Ascending aorta (tissue), 2 donors: ENCODE measurements around the gene INPP5D. TPM values are rescaled to one million over a fixed set of nuclear protein-coding genes. Genes with fewer than 3 reads are reported as not detected.
A peak's percentile ranks its signal among the peaks of the same experiment; 100 is the strongest.

Experiments used
- DNase-seq, 2 donors: peaks; one replicate each; pipeline ENCODE4 v3.0.0-alpha.2; 2019; ENCODE audit warnings: low spot score in 2 of 2
- H3K27ac ChIP-seq, 2 donors: fragments of 200-600 bp; sonication (generic); one replicate each; pipeline ENCODE4 v1.5.1; 2016 to 2017; ENCODE audit warnings: mild to moderate bottlenecking in 1 of 2
- H3K27me3 ChIP-seq: fragments of 200-600 bp; sonication (generic); one replicate; pipeline ENCODE4 v1.5.1; 2017
- H3K36me3 ChIP-seq, 2 donors: fragments of 200-600 bp; sonication (generic); one replicate each; pipeline ENCODE4 v1.5.1; 2016
- H3K4me1 ChIP-seq, 2 donors: fragments of 200-600 bp; sonication (generic); one replicate each; pipeline ENCODE4 v1.5.1; 2016 to 2017; ENCODE audit warnings: mild to moderate bottlenecking in 1 of 2
- H3K4me3 ChIP-seq, 2 donors: fragments of 200-600 bp; sonication (generic); one replicate each; pipeline ENCODE4 v1.5.1; 2016 to 2017; ENCODE audit warnings: mild to moderate bottlenecking in 1 of 2
- H3K9me3 ChIP-seq, 2 donors: fragments of 200-600 bp; sonication (generic); one replicate each; pipeline ENCODE4 v1.5.1; 2016
- CTCF ChIP-seq, 3 experiments: fragments of 200-600 bp in 2 of 3; fragments of 450-650 bp in 1 of 3; sonication (generic) in 2 of 3; IDR thresholded peaks; one replicate each; pipeline ENCODE4 v1.5.1; 2016 to 2019; ENCODE audit warnings: antibody characterized with exemption in 3 of 3, mild to moderate bottlenecking in 1 of 3, moderate library complexity in 1 of 3
- intact Hi-C: fragments of 100-400 bp; cut with DNase I; formaldehyde crosslinking; loops from one replicate; pipeline ENCODE4 v1.15.1; 2023
- total RNA-seq: library from RNA; depleted of rRNA; stranded (reverse); fragments of >200 nt; gene quantifications from one replicate; pipeline ENCODE4 v1.1.0, GENCODE V29; 2016

The INPP5D gene
- total RNA-seq, 1 donor from 2014 or later = 21.7 TPM

GRCh38 chr2:233079473-233079877 is 19.3 kb downstream of the INPP5D start:
- peak overlapping the region in 1 of 2 donors; percentile 6 for H3K27ac ChIP-seq

GRCh38 chr2:233079953-233080835 is 20.1 kb downstream of the INPP5D start:
- Histone ChIP-seq H3K36me3 (no peaks in the 10 kb centered on the region), H3K27ac (no peak overlapping the region), H3K4me1 (no peaks in the 10 kb centered on the region), H3K4me3 (no peak overlapping the region), H3K9me3 (no peaks in the 10 kb centered on the region), H3K27me3 (no peaks in the 10 kb centered on the region)
- no peak for TF ChIP-seq CTCF (IDR thresholded peaks at IDR 0.05)
- peak in 1 of 2 donors; percentile 54 for DNase-seq
- intact Hi-C loops = no loop called here

More at GRCh38 chr2:233079473-233079877, 19.3 kb downstream of the INPP5D start:
- H3K27me3 ChIP-seq = no peaks in the 10 kb centered on the region
- TF ChIP-seq CTCF (IDR thresholded peaks at IDR 0.05) = no peak
- H3K4me3 ChIP-seq = no peak overlapping the region
- intact Hi-C loops = no loop called here
- no peaks in the 10 kb centered on the region for H3K4me1 ChIP-seq
- no peaks in the 10 kb centered on the region for H3K36me3 ChIP-seq
- DNase-seq = peak in 1 of 2 donors; percentile 63
- H3K9me3 ChIP-seq = no peaks in the 10 kb centered on the region

GRCh38 chr2:233080836-233081229 is 20.7 kb downstream of the INPP5D start:
- peak overlapping the region in 1 of 2 donors; percentile 33 for H3K27ac ChIP-seq
- no peak for TF ChIP-seq CTCF (IDR thresholded peaks at IDR 0.05)
- DNase-seq = peak in 1 of 2 donors; percentile 48
- intact Hi-C loops = no loop called here
- H3K4me3 ChIP-seq = no peak overlapping the region
- H3K27me3 ChIP-seq = no peaks in the 10 kb centered on the region
- no peaks in the 10 kb centered on the region for H3K9me3 ChIP-seq
- no peaks in the 10 kb centered on the region for H3K4me1 ChIP-seq
- H3K36me3 ChIP-seq = no peaks in the 10 kb centered on the region

- H3K4me3 ChIP-seq = no peak overlapping the region
- H3K9me3 ChIP-seq = no peaks in the 10 kb centered on the region
- H3K27me3 ChIP-seq = no peaks in the 10 kb centered on the region
- peak in 1 of 2 donors; percentile 66 for DNase-seq
- H3K27ac ChIP-seq = peak overlapping the region in 1 of 2 donors; percentile 33
- TF ChIP-seq CTCF (IDR thresholded peaks at IDR 0.05) = no peak
- intact Hi-C loops = no loop called here
- H3K4me1 ChIP-seq = no peaks in the 10 kb centered on the region
- H3K36me3 ChIP-seq = no peaks in the 10 kb centered on the region
Observed at GRCh38 chr2:233081232-233081730, 21.1 kb downstream of the INPP5D start.

DNA sequence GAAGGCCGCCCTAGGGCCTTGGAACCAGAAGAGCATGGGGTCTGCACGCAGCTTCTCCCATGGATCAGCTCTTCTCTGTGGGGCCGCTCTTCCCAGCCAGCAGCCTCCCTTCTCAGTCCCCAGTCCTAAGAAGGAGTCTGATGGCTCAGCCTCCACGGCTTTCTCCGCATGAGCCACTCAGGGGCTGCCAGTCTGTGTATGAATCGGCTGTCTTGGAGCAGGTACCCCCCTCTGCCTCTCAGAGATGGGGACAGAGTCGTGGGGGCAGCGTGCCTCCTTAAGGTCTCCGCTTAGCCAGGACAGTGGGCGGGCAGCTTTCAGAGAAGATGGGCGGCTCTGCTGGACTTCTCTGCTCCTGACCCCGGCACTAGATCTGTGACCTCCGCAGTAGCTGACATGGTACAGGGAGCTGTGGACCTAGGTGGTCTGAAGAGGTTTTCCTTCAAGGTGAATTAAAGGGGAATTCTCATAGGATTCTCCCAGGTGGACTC is 21.6 kb downstream of the INPP5D start:
- Histone ChIP-seq H3K27me3 (no peaks in the 10 kb centered on the region), H3K4me1 (no peaks in the 10 kb centered on the region), H3K36me3 (no peaks in the 10 kb centered on the region), H3K27ac (no peak overlapping the region), H3K4me3 (no peak overlapping the region), H3K9me3 (no peaks in the 10 kb centered on the region)
- intact Hi-C loops = no loop called here
- TF ChIP-seq CTCF (IDR thresholded peaks at IDR 0.05) = no peak
- peak in 1 of 2 donors; percentile 58 for DNase-seq
